ENCODE data around the gene DUSP3. TPM values are rescaled to one million over a fixed set of nuclear protein-coding genes. Genes with fewer than 3 reads are reported as not detected.

DUSP3 gene
- total and polyA plus RNA-seq, 10 of the 15 experiments (the other 5 are each of a cell fraction or from before 2014, with no cell fraction given), result 1.5 to 12.1 (median 3.8) TPM

DNA sequence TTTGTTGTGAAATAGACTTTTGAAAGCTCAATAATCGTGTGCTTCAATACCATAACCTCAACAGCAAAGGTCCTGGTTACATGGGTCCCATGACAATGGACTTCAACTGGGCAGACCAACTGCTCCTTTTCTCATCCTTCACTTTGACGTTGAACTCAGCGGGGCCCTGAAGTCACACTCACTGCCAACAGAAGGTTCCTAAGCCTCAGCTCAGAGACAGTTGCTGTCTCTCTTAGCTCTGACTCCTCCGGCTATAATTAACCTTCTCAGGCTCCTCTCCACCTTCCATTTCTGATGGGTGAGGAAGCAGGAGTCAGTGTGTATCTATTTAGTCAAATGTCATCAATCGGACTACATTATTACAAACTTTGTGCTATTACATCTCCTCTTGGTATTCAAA is 30.3 kb upstream of the DUSP3 start (continued):
- TF ChIP-seq ZBTB4 (CRISPR knock-in tag; IDR thresholded peaks at IDR 0.05) (no peak), MYC (IDR thresholded peaks at IDR 0.05; ENCODE audit: insufficient read depth, insufficient read length, insufficient replicate concordance, low read length, severe bottlenecking) (no peak), NKRF (conservative IDR thresholded peaks at IDR 0.05) (no peak), TCF12 (IDR thresholded peaks at IDR 0.05; ENCODE audit: low read depth, low read length) (no peak), CHD4 (IDR thresholded peaks at IDR 0.05) (no peak), NR2C2 (IDR thresholded peaks at IDR 0.05; ENCODE audit: borderline replicate concordance, control insufficient read depth, insufficient read length, low read depth) (no peak)
- TF ChIP-seq, protein P1, sequence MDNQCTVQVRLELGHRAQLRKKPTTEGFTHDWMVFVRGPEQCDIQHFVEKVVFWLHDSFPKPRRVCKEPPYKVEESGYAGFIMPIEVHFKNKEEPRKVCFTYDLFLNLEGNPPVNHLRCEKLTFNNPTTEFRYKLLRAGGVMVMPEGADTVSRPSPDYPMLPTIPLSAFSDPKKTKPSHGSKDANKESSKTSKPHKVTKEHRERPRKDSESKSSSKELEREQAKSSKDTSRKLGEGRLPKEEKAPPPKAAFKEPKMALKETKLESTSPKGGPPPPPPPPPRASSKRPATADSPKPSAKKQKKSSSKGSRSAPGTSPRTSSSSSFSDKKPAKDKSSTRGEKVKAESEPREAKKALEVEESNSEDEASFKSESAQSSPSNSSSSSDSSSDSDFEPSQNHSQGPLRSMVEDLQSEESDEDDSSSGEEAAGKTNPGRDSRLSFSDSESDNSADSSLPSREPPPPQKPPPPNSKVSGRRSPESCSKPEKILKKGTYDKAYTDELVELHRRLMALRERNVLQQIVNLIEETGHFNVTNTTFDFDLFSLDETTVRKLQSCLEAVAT (IDR thresholded peaks at IDR 0.05), result no peak
